ENCODE results near the gene IL1RN.

IL1RN gene

GRCh38 chr2:113103277-113103676 lies 24.1 kb upstream of the IL1RN start:
- no peak for DNase-seq (ENCODE audit: low read depth in 1 of 2, low spot score in 1 of 2)

GRCh38 chr2:113104054-113104611 lies 23.3 kb upstream of the IL1RN start:
- DNase-seq (ENCODE audit: low read depth in 1 of 2, low spot score in 1 of 2) = no peak

- no peak for DNase-seq (ENCODE audit: low read depth in 1 of 2, low spot score in 1 of 2)
Measured at GRCh38 chr2:113105047-113105785, 22.2 kb upstream of the IL1RN start.

GRCh38 chr2:113111121-113111520 lies 16.3 kb upstream of the IL1RN start:
- DNase-seq (ENCODE audit: low read depth in 1 of 2, low spot score in 1 of 2) = no peak

- no peak for DNase-seq (ENCODE audit: low read depth in 1 of 2, low spot score in 1 of 2)
Measured at GRCh38 chr2:113111823-113112287, 15.5 kb upstream of the IL1RN start.

GRCh38 chr2:113112441-113112840 lies 15.0 kb upstream of the IL1RN start:
- no peak for DNase-seq (ENCODE audit: low read depth in 1 of 2, low spot score in 1 of 2)

GRCh38 chr2:113112871-113113270 lies 14.5 kb upstream of the IL1RN start:
- DNase-seq (ENCODE audit: low read depth in 1 of 2, low spot score in 1 of 2) = no peak

- DNase-seq (ENCODE audit: low read depth in 1 of 2, low spot score in 1 of 2) = no peak
Measured at GRCh38 chr2:113113807-113114206, 13.6 kb upstream of the IL1RN start.

- no peak for DNase-seq (ENCODE audit: low read depth in 1 of 2, low spot score in 1 of 2)
Measured at GRCh38 chr2:113114224-113114945, 13.0 kb upstream of the IL1RN start.

- DNase-seq (ENCODE audit: low read depth in 1 of 2, low spot score in 1 of 2) = no peak
Measured at GRCh38 chr2:113114996-113115395, 12.4 kb upstream of the IL1RN start.

GRCh38 chr2:113116100-113116958 lies 11.1 kb upstream of the IL1RN start:
- DNase-seq (ENCODE audit: low read depth in 1 of 2, low spot score in 1 of 2) = no peak

- DNase-seq (ENCODE audit: low read depth in 1 of 2, low spot score in 1 of 2) = no peak
Measured at GRCh38 chr2:113117541-113118262, 9.7 kb upstream of the IL1RN start.

- DNase-seq (ENCODE audit: low read depth in 1 of 2, low spot score in 1 of 2) = no peak
Measured at GRCh38 chr2:113118263-113118657, 9.1 kb upstream of the IL1RN start.

- DNase-seq (ENCODE audit: low read depth in 1 of 2, low spot score in 1 of 2) = no peak
Measured at GRCh38 chr2:113119111-113119510, 8.3 kb upstream of the IL1RN start.

- no peak for DNase-seq (ENCODE audit: low read depth in 1 of 2, low spot score in 1 of 2)
Measured at GRCh38 chr2:113120861-113121260, 6.5 kb upstream of the IL1RN start.

- no peak for DNase-seq (ENCODE audit: low read depth in 1 of 2, low spot score in 1 of 2)
Measured at GRCh38 chr2:113122364-113122763, 5.0 kb upstream of the IL1RN start.

GRCh38 chr2:113123726-113124125 lies 3.7 kb upstream of the IL1RN start:
- no peak for DNase-seq (ENCODE audit: low read depth in 1 of 2, low spot score in 1 of 2)

- no peak for DNase-seq (ENCODE audit: low read depth in 1 of 2, low spot score in 1 of 2)
Measured at GRCh38 chr2:113124181-113124961, 3.0 kb upstream of the IL1RN start.

- DNase-seq (ENCODE audit: low read depth in 1 of 2, low spot score in 1 of 2) = no peak
Measured at GRCh38 chr2:113124984-113125855, 2.2 kb upstream of the IL1RN start.
